Hematopoietic multipotent progenitor cell treated with erythropoietin and hydrocortisone succinate and interleukin-3 and kit ligand, for 6 days (in vitro differentiated cells): Measurements from ENCODE around the gene RAB11FIP3.
"Not testable (repeated sequence)": the region's sequence is repeated elsewhere in the genome, so short reads cannot be mapped to it uniquely, and the experiment has no call there.

Experiments
- DNase-seq: peaks from one replicate; pipeline ENCODE4 v3.0.0-alpha.2; 2015

The RAB11FIP3 gene

GRCh38 chr16:469459-469858, 44.0 kb downstream of the RAB11FIP3 start:
- not testable (repeated sequence) for DNase-seq

GRCh38 chr16:470418-470817, 45.0 kb downstream of the RAB11FIP3 start:
- DNase-seq: no peak

- DNase-seq: no peak
These were observed 46.1 kb downstream of the RAB11FIP3 start for GRCh38 chr16:471353-472198.

- DNase-seq: no peak
These were observed 46.7 kb downstream of the RAB11FIP3 start for GRCh38 chr16:472199-472504.

- peak; percentile 40 for DNase-seq
These were observed 47.9 kb downstream of the RAB11FIP3 start for GRCh38 chr16:473046-474043.

GRCh38 chr16:474420-475122, 49.1 kb downstream of the RAB11FIP3 start:
- no peak for DNase-seq

- no peak for DNase-seq
These were observed 50.6 kb downstream of the RAB11FIP3 start for GRCh38 chr16:476039-476438.

GRCh38 chr16:477301-478157, 52.1 kb downstream of the RAB11FIP3 start:
- peak; percentile 47 for DNase-seq

- DNase-seq: not testable (repeated sequence)
These were observed 52.8 kb downstream of the RAB11FIP3 start for GRCh38 chr16:478287-478686.

- no peak for DNase-seq
These were observed 57.2 kb downstream of the RAB11FIP3 start for GRCh38 chr16:482468-483185.

- peak; percentile 29 for DNase-seq
These were observed 58.1 kb downstream of the RAB11FIP3 start for GRCh38 chr16:483341-484075.

- DNase-seq: no peak
These were observed 64.2 kb downstream of the RAB11FIP3 start for GRCh38 chr16:489606-490005.

GRCh38 chr16:490768-491167, 65.3 kb downstream of the RAB11FIP3 start:
- DNase-seq: no peak

- DNase-seq: no peak
These were observed 65.9 kb downstream of the RAB11FIP3 start for GRCh38 chr16:491220-491919.

GRCh38 chr16:492211-492875, 66.9 kb downstream of the RAB11FIP3 start:
- no peak for DNase-seq

- DNase-seq: not testable (repeated sequence)
These were observed 69.2 kb downstream of the RAB11FIP3 start for GRCh38 chr16:494676-495075.

GRCh38 chr16:495127-495748, 69.8 kb downstream of the RAB11FIP3 start:
- peak; percentile 76 for DNase-seq

- no peak for DNase-seq
These were observed 70.8 kb downstream of the RAB11FIP3 start for GRCh38 chr16:496097-496886.
